Measurements from ENCODE around the gene DDA1. TPM values are rescaled to one million over a fixed set of nuclear protein-coding genes. Genes with fewer than 3 reads are reported as not detected.

Gene DDA1
- total and polyA plus RNA-seq, 9 of the 15 experiments (the other 6 are each of a cell fraction or from before 2014, with no cell fraction given), result 1.4 to 83.8 (median 33.8) TPM

DNA sequence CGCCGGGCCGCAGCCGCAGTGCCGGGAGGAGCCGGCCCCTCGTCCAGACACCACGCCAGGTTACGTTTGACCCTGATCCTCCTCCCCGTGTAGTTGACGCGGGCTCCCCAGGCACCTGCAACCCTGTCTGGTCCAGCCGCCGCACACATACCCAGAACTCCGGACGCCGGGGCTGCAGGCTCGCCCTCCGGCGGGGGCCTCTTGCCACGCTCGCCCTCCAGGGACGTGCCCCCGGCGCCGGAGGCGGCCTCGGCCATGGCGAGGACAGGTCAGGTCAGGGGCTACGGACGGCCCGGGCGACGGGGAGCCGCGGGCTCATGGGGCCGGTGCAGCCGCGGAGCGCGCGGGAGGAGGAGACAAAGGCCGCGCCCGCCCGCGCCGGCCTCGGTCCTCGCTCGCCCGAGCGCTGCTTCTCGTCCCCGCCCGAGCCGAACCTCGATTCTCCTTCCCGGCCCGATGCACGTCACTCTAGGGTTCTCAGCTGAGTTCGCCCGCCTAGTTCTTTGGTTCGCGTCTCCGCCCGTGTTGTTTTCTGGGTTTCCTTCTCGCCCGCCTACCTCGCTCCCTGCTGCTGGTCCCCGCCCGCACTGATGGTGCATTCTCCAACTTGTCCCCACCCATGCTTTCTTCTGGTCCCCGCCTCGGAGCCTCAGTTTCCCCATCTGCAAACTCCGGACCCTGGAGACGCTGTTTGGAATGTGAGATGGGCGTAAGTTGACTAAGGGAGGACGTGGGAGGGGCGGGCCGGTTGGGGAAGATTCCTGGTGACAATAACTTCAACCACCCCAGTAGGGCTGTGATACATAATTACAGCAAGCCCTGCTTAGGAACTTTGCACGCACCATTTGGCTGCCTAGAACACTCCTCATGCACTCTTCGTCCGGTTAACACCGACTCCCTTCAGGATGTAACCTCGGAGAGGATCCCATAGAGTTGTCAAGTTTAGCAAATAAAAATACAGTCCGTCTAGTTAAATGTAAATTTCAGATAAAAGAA lies 25.3 kb downstream of the DDA1 start, which contains the start of gene ANO8 (continued):
- TF ChIP-seq, protein P1, sequence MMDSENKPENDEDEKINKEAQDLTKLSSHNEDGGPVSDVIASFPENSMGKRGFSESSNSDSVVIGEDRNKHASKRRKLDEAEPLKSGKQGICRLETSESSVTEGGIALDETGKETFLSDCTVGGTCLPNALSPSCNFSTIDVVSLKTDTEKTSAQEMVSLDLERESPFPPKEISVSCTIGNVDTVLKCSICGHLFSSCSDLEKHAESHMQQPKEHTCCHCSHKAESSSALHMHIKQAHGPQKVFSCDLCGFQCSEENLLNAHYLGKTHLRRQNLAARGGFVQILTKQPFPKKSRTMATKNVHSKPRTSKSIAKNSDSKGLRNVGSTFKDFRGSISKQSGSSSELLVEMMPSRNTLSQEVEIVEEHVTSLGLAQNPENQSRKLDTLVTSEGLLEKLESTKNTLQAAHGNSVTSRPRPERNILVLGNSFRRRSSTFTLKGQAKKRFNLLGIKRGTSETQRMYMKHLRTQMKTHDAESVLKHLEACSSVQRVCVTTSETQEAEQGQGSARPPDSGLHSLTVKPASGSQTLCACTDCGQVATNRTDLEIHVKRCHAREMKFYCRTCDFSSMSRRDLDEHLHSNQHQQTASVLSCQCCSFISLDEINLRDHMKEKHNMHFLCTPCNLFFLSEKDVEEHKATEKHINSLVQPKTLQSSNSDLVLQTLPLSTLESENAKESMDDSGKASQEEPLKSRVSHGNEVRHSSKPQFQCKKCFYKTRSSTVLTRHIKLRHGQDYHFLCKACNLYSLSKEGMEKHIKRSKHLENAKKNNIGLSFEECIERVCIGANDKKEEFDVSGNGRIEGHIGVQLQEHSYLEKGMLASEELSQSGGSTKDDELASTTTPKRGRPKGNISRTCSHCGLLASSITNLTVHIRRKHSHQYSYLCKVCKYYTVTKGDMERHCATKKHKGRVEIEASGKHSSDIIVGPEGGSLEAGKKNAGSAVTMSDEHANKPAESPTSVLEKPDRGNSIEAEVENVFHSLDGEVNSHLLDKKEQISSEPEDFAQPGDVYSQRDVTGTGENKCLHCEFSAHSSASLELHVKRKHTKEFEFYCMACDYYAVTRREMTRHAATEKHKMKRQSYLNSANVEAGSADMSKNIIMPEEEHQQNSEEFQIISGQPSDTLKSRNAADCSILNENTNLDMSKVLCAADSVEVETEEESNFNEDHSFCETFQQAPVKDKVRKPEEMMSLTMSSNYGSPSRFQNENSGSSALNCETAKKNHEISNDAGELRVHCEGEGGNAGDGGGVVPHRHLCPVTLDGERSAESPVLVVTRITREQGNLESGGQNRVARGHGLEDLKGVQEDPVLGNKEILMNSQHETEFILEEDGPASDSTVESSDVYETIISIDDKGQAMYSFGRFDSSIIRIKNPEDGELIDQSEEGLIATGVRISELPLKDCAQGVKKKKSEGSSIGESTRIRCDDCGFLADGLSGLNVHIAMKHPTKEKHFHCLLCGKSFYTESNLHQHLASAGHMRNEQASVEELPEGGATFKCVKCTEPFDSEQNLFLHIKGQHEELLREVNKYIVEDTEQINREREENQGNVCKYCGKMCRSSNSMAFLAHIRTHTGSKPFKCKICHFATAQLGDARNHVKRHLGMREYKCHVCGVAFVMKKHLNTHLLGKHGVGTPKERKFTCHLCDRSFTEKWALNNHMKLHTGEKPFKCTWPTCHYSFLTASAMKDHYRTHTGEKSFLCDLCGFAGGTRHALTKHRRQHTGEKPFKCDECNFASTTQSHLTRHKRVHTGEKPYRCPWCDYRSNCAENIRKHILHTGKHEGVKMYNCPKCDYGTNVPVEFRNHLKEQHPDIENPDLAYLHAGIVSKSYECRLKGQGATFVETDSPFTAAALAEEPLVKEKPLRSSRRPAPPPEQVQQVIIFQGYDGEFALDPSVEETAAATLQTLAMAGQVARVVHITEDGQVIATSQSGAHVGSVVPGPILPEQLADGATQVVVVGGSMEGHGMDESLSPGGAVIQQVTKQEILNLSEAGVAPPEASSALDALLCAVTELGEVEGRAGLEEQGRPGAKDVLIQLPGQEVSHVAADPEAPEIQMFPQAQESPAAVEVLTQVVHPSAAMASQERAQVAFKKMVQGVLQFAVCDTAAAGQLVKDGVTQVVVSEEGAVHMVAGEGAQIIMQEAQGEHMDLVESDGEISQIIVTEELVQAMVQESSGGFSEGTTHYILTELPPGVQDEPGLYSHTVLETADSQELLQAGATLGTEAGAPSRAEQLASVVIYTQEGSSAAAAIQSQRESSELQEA (IDR thresholded peaks at IDR 0.05; ENCODE audit: low read depth), result no peak
- peak; percentile 75 for TF ChIP-seq TARDBP (IDR thresholded peaks at IDR 0.05)
- TF ChIP-seq, protein P2, sequence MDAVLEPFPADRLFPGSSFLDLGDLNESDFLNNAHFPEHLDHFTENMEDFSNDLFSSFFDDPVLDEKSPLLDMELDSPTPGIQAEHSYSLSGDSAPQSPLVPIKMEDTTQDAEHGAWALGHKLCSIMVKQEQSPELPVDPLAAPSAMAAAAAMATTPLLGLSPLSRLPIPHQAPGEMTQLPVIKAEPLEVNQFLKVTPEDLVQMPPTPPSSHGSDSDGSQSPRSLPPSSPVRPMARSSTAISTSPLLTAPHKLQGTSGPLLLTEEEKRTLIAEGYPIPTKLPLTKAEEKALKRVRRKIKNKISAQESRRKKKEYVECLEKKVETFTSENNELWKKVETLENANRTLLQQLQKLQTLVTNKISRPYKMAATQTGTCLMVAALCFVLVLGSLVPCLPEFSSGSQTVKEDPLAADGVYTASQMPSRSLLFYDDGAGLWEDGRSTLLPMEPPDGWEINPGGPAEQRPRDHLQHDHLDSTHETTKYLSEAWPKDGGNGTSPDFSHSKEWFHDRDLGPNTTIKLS (IDR thresholded peaks at IDR 0.05; ENCODE audit: borderline replicate concordance, low read depth), result peak; percentile 83; the same call in 1 of the 2 replicates
- TF ChIP-seq, protein P3, sequence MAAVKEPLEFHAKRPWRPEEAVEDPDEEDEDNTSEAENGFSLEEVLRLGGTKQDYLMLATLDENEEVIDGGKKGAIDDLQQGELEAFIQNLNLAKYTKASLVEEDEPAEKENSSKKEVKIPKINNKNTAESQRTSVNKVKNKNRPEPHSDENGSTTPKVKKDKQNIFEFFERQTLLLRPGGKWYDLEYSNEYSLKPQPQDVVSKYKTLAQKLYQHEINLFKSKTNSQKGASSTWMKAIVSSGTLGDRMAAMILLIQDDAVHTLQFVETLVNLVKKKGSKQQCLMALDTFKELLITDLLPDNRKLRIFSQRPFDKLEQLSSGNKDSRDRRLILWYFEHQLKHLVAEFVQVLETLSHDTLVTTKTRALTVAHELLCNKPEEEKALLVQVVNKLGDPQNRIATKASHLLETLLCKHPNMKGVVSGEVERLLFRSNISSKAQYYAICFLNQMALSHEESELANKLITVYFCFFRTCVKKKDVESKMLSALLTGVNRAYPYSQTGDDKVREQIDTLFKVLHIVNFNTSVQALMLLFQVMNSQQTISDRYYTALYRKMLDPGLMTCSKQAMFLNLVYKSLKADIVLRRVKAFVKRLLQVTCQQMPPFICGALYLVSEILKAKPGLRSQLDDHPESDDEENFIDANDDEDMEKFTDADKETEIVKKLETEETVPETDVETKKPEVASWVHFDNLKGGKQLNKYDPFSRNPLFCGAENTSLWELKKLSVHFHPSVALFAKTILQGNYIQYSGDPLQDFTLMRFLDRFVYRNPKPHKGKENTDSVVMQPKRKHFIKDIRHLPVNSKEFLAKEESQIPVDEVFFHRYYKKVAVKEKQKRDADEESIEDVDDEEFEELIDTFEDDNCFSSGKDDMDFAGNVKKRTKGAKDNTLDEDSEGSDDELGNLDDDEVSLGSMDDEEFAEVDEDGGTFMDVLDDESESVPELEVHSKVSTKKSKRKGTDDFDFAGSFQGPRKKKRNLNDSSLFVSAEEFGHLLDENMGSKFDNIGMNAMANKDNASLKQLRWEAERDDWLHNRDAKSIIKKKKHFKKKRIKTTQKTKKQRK (IDR thresholded peaks at IDR 0.05; ENCODE audit: borderline replicate concordance, low read depth, low read length), result no peak
- no peak for TF ChIP-seq ZNF165 (CRISPR knock-in tag; IDR thresholded peaks at IDR 0.05; ENCODE audit: borderline replicate concordance)
- peak; percentile 65 for TF ChIP-seq MEIS2 (IDR thresholded peaks at IDR 0.05; ENCODE audit: partially characterized antibody)
- TF ChIP-seq NBN (IDR thresholded peaks at IDR 0.05; ENCODE audit: low read depth), result peak; percentile 98
- no peak for TF ChIP-seq SETDB1 (IDR thresholded peaks at IDR 0.05; ENCODE audit: low read length)
- 0 out of 2 replicates have a peak, but pooled peaks have one; percentile 51 for TF ChIP-seq DPF2 (IDR thresholded peaks at IDR 0.05)
- no peak for TF ChIP-seq ZNF175 (CRISPR knock-in tag; IDR thresholded peaks at IDR 0.05; ENCODE audit: low read depth)
- peak; percentile 71; the same call in 1 of the 2 replicates for TF ChIP-seq PRMT5 (CRISPR knock-in tag; IDR thresholded peaks at IDR 0.05)
- TF ChIP-seq ZNF384 (IDR thresholded peaks at IDR 0.05; ENCODE audit: low read depth, low read length), result peak; percentile 51; the same call in 1 of the 2 replicates
- TF ChIP-seq ZNF778 (CRISPR knock-in tag; IDR thresholded peaks at IDR 0.05), result no peak
- no peak for TF ChIP-seq PTTG1 (tag; IDR thresholded peaks at IDR 0.05; ENCODE audit: low read depth)

Measured in K562 (cell line).